GM12878 (cell line): Measurements from ENCODE around the gene IFT88.

Experiments used
- CHD2 ChIP-seq: IDR thresholded peaks from 2 replicates; pipeline ENCODE4 v1.6.1; 2011; ENCODE audit warnings: low read depth, low read length, improper control_type of control experiment, borderline replicate concordance
- CREM ChIP-seq: IDR thresholded peaks from 2 replicates; pipeline ENCODE4 v1.6.1; 2014; ENCODE audit warnings: antibody characterized with exemption, low read depth
- EGR1 ChIP-seq, 2 experiments: IDR thresholded peaks; 1 replicate in 1 of 2; 2 replicates in 1 of 2; pipeline ENCODE4 v1.6.1; 2011 to 2012; ENCODE audit warnings: low read depth in 2 of 2, low read length in 2 of 2, borderline replicate concordance in 1 of 2, mild to moderate bottlenecking in 1 of 2, moderate library complexity in 1 of 2
- NFIC ChIP-seq: IDR thresholded peaks from 2 replicates; pipeline ENCODE4 v1.6.1; 2012; ENCODE audit warnings: low read depth, mild to moderate bottlenecking, inconsistent platforms, low read length, moderate library complexity
- POLR2A ChIP-seq: IDR thresholded peaks from 2 replicates; pipeline ENCODE4 v1.6.1; 2011; ENCODE audit warnings: low read depth, mild to moderate bottlenecking, low read length
- POLR2AphosphoS2 ChIP-seq: IDR thresholded peaks from 2 replicates; pipeline ENCODE4 v1.6.1; 2011; ENCODE audit warnings: low read depth, mild to moderate bottlenecking, low read length, improper control_type of control experiment, moderate library complexity
- POLR2AphosphoS5 ChIP-seq: IDR thresholded peaks from 2 replicates; pipeline ENCODE4 v1.6.1; 2011; ENCODE audit warnings: mild to moderate bottlenecking, low read length, inconsistent platforms
- SIN3A ChIP-seq: IDR thresholded peaks from 2 replicates; pipeline ENCODE4 v1.6.1; 2012; ENCODE audit warnings: low read depth, low read length, improper control_type of control experiment
- SRF ChIP-seq, 2 experiments: IDR thresholded peaks; 2 replicates each; pipeline ENCODE4 v1.6.1; 2011; ENCODE audit warnings: low read depth in 2 of 2, low read length in 2 of 2, mild to moderate bottlenecking in 1 of 2, moderate library complexity in 1 of 2
- TF ChIP-seq, protein P1 (sequence below): fragments of 450-650 bp; IDR thresholded peaks from 2 replicates; pipeline ENCODE4 v1.6.1; 2017; ENCODE audit warnings: mild to moderate bottlenecking
- TF ChIP-seq, protein P2 (sequence below): IDR thresholded peaks from 2 replicates; pipeline ENCODE4 v1.6.1; 2012; ENCODE audit warnings: low read depth, low read length, improper control_type of control experiment
- TF ChIP-seq, protein P3 (sequence below), 3 experiments: IDR thresholded peaks in 2 of 3; conservative IDR thresholded peaks in 1 of 3; 2 replicates each; pipeline ENCODE4 v1.5.1; 2011; ENCODE audit warnings: low read depth in 3 of 3, low read length in 3 of 3, mild to moderate bottlenecking in 3 of 3, control low read depth in 2 of 3, moderate library complexity in 2 of 3, inconsistent platforms in 1 of 3, mixed read lengths in 1 of 3; ENCODE audit not compliant: control insufficient read depth in 2 of 3, insufficient read depth in 1 of 3; ENCODE audit errors: extremely low read depth in 1 of 3

DNA sequence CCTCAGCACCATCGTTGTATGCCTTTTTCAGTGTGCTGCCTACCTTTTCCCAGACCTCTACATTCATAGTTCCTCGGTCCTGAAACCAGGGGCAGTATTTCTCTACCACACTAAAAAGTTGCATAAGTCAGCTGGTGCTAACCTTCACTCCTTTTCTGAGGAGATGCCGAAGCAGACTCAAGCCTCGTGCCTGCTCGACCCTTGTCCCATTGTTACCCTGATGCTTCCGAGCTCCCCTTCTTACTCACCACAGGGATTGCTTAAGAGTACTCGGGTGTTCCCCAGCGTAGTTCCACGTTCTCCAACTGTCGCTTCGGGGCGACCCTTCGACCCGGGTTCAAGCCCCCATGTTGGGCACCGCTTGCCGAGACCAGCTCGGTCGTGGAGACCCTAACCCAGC lies 117.6 kb downstream of the IFT88 start:
- no peak for TF ChIP-seq CHD2
- no peak for TF ChIP-seq SIN3A
- TF ChIP-seq, protein P1, sequence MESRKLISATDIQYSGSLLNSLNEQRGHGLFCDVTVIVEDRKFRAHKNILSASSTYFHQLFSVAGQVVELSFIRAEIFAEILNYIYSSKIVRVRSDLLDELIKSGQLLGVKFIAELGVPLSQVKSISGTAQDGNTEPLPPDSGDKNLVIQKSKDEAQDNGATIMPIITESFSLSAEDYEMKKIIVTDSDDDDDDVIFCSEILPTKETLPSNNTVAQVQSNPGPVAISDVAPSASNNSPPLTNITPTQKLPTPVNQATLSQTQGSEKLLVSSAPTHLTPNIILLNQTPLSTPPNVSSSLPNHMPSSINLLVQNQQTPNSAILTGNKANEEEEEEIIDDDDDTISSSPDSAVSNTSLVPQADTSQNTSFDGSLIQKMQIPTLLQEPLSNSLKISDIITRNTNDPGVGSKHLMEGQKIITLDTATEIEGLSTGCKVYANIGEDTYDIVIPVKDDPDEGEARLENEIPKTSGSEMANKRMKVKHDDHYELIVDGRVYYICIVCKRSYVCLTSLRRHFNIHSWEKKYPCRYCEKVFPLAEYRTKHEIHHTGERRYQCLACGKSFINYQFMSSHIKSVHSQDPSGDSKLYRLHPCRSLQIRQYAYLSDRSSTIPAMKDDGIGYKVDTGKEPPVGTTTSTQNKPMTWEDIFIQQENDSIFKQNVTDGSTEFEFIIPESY = no peak
- TF ChIP-seq, protein P2, sequence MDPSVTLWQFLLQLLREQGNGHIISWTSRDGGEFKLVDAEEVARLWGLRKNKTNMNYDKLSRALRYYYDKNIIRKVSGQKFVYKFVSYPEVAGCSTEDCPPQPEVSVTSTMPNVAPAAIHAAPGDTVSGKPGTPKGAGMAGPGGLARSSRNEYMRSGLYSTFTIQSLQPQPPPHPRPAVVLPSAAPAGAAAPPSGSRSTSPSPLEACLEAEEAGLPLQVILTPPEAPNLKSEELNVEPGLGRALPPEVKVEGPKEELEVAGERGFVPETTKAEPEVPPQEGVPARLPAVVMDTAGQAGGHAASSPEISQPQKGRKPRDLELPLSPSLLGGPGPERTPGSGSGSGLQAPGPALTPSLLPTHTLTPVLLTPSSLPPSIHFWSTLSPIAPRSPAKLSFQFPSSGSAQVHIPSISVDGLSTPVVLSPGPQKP = no peak
- TF ChIP-seq POLR2AphosphoS2 = no peak
- TF ChIP-seq NFIC = no peak
- no peak for TF ChIP-seq EGR1 (IDR thresholded peaks at IDR 0.05; ENCODE audit: borderline replicate concordance in 1 of 2, low read depth in 2 of 2, low read length in 2 of 2)
- TF ChIP-seq, protein P3, sequence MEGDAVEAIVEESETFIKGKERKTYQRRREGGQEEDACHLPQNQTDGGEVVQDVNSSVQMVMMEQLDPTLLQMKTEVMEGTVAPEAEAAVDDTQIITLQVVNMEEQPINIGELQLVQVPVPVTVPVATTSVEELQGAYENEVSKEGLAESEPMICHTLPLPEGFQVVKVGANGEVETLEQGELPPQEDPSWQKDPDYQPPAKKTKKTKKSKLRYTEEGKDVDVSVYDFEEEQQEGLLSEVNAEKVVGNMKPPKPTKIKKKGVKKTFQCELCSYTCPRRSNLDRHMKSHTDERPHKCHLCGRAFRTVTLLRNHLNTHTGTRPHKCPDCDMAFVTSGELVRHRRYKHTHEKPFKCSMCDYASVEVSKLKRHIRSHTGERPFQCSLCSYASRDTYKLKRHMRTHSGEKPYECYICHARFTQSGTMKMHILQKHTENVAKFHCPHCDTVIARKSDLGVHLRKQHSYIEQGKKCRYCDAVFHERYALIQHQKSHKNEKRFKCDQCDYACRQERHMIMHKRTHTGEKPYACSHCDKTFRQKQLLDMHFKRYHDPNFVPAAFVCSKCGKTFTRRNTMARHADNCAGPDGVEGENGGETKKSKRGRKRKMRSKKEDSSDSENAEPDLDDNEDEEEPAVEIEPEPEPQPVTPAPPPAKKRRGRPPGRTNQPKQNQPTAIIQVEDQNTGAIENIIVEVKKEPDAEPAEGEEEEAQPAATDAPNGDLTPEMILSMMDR (IDR thresholded peaks at IDR 0.05 in 2 of 3, conservative IDR thresholded peaks at IDR 0.05 in 1 of 3; ENCODE audit: control insufficient read depth in 2 of 3, extremely low read depth in 1 of 3, insufficient read depth in 1 of 3, low read depth in 3 of 3, low read length in 3 of 3) = no peak
- no peak for TF ChIP-seq CREM
- TF ChIP-seq POLR2AphosphoS5 = no peak
- TF ChIP-seq SRF (IDR thresholded peaks at IDR 0.05; ENCODE audit: low read depth in 2 of 2, low read length in 2 of 2) = no peak
- no peak for TF ChIP-seq POLR2A
